ENCODE data around the gene CCDC182.

DNA sequence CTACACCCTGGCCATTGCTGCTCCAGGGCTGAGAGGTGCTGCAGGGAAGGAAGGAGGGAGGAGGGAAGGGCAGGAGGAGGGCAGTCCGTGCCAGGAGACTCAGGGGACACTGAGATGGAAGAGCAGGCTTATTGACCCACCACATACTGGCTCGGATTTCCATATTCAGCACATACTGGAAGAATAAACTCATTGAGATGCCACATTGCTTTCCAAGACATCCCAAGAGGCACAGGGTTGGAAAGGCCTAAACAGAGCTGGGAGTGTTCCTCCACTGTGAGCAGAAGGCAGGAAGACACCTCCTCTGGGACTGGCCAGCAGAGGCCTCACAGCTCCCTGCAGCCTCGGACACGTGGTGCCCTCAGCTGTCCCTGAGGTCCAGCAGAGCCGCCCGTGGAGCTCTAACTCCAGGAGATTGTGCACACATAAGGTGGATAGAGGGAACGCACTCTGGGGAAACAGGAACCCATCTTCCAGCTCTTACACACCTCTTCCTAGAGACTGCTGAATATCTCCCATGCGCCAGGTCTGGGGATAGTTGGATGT lies 17.4 kb downstream of the CCDC182 start:
- TF ChIP-seq, protein P1, sequence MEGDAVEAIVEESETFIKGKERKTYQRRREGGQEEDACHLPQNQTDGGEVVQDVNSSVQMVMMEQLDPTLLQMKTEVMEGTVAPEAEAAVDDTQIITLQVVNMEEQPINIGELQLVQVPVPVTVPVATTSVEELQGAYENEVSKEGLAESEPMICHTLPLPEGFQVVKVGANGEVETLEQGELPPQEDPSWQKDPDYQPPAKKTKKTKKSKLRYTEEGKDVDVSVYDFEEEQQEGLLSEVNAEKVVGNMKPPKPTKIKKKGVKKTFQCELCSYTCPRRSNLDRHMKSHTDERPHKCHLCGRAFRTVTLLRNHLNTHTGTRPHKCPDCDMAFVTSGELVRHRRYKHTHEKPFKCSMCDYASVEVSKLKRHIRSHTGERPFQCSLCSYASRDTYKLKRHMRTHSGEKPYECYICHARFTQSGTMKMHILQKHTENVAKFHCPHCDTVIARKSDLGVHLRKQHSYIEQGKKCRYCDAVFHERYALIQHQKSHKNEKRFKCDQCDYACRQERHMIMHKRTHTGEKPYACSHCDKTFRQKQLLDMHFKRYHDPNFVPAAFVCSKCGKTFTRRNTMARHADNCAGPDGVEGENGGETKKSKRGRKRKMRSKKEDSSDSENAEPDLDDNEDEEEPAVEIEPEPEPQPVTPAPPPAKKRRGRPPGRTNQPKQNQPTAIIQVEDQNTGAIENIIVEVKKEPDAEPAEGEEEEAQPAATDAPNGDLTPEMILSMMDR (conservative IDR thresholded peaks at IDR 0.05; ENCODE audit: low read depth in 2 of 2): no peak
- TF ChIP-seq JUNB (IDR thresholded peaks at IDR 0.05; ENCODE audit: unreplicated experiment): no peak
- no peak for TF ChIP-seq EZH2 (IDR thresholded peaks at IDR 0.05; ENCODE audit: low read depth, unreplicated experiment)
- TF ChIP-seq NANOG (IDR thresholded peaks at IDR 0.05; ENCODE audit: borderline replicate concordance): no peak
- no peak for TF ChIP-seq CREB1 (CRISPR knock-in tag; IDR thresholded peaks at IDR 0.05; ENCODE audit: low read depth)
- TF ChIP-seq POLR2AphosphoS5 (IDR thresholded peaks at IDR 0.05; ENCODE audit: low read depth): no peak
- TF ChIP-seq ZNF114 (CRISPR knock-in tag; IDR thresholded peaks at IDR 0.05): no peak
- TF ChIP-seq, protein P2, sequence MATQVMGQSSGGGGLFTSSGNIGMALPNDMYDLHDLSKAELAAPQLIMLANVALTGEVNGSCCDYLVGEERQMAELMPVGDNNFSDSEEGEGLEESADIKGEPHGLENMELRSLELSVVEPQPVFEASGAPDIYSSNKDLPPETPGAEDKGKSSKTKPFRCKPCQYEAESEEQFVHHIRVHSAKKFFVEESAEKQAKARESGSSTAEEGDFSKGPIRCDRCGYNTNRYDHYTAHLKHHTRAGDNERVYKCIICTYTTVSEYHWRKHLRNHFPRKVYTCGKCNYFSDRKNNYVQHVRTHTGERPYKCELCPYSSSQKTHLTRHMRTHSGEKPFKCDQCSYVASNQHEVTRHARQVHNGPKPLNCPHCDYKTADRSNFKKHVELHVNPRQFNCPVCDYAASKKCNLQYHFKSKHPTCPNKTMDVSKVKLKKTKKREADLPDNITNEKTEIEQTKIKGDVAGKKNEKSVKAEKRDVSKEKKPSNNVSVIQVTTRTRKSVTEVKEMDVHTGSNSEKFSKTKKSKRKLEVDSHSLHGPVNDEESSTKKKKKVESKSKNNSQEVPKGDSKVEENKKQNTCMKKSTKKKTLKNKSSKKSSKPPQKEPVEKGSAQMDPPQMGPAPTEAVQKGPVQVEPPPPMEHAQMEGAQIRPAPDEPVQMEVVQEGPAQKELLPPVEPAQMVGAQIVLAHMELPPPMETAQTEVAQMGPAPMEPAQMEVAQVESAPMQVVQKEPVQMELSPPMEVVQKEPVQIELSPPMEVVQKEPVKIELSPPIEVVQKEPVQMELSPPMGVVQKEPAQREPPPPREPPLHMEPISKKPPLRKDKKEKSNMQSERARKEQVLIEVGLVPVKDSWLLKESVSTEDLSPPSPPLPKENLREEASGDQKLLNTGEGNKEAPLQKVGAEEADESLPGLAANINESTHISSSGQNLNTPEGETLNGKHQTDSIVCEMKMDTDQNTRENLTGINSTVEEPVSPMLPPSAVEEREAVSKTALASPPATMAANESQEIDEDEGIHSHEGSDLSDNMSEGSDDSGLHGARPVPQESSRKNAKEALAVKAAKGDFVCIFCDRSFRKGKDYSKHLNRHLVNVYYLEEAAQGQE (IDR thresholded peaks at IDR 0.05; ENCODE audit: unreplicated experiment): no peak
- TF ChIP-seq EZH2phosphoT487 (IDR thresholded peaks at IDR 0.05; ENCODE audit: unreplicated experiment): no peak
- TF ChIP-seq ZNF331 (CRISPR knock-in tag; IDR thresholded peaks at IDR 0.05; ENCODE audit: low read depth): no peak
- TF ChIP-seq, protein P3, sequence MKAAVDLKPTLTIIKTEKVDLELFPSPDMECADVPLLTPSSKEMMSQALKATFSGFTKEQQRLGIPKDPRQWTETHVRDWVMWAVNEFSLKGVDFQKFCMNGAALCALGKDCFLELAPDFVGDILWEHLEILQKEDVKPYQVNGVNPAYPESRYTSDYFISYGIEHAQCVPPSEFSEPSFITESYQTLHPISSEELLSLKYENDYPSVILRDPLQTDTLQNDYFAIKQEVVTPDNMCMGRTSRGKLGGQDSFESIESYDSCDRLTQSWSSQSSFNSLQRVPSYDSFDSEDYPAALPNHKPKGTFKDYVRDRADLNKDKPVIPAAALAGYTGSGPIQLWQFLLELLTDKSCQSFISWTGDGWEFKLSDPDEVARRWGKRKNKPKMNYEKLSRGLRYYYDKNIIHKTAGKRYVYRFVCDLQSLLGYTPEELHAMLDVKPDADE (IDR thresholded peaks at IDR 0.05): no peak
- TF ChIP-seq, protein P4, sequence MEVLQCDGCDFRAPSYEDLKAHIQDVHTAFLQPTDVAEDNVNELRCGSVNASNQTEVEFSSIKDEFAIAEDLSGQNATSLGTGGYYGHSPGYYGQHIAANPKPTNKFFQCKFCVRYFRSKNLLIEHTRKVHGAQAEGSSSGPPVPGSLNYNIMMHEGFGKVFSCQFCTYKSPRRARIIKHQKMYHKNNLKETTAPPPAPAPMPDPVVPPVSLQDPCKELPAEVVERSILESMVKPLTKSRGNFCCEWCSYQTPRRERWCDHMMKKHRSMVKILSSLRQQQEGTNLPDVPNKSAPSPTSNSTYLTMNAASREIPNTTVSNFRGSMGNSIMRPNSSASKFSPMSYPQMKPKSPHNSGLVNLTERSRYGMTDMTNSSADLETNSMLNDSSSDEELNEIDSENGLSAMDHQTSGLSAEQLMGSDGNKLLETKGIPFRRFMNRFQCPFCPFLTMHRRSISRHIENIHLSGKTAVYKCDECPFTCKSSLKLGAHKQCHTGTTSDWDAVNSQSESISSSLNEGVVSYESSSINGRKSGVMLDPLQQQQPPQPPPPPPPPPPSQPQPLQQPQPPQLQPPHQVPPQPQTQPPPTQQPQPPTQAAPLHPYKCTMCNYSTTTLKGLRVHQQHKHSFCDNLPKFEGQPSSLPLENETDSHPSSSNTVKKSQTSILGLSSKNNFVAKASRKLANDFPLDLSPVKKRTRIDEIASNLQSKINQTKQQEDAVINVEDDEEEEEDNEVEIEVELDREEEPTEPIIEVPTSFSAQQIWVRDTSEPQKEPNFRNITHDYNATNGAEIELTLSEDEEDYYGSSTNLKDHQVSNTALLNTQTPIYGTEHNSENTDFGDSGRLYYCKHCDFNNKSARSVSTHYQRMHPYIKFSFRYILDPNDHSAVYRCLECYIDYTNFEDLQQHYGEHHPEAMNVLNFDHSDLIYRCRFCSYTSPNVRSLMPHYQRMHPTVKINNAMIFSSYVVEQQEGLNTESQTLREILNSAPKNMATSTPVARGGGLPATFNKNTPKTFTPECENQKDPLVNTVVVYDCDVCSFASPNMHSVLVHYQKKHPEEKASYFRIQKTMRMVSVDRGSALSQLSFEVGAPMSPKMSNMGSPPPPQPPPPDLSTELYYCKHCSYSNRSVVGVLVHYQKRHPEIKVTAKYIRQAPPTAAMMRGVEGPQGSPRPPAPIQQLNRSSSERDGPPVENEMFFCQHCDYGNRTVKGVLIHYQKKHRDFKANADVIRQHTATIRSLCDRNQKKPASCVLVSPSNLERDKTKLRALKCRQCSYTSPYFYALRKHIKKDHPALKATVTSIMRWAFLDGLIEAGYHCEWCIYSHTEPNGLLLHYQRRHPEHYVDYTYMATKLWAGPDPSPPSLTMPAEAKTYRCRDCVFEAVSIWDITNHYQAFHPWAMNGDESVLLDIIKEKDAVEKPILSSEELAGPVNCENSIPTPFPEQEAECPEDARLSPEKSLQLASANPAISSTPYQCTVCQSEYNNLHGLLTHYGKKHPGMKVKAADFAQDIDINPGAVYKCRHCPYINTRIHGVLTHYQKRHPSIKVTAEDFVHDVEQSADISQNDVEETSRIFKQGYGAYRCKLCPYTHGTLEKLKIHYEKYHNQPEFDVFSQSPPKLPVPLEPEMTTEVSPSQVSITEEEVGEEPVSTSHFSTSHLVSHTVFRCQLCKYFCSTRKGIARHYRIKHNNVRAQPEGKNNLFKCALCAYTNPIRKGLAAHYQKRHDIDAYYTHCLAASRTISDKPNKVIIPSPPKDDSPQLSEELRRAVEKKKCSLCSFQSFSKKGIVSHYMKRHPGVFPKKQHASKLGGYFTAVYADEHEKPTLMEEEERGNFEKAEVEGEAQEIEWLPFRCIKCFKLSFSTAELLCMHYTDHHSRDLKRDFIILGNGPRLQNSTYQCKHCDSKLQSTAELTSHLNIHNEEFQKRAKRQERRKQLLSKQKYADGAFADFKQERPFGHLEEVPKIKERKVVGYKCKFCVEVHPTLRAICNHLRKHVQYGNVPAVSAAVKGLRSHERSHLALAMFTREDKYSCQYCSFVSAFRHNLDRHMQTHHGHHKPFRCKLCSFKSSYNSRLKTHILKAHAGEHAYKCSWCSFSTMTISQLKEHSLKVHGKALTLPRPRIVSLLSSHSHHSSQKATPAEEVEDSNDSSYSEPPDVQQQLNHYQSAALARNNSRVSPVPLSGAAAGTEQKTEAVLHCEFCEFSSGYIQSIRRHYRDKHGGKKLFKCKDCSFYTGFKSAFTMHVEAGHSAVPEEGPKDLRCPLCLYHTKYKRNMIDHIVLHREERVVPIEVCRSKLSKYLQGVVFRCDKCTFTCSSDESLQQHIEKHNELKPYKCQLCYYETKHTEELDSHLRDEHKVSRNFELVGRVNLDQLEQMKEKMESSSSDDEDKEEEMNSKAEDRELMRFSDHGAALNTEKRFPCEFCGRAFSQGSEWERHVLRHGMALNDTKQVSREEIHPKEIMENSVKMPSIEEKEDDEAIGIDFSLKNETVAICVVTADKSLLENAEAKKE (CRISPR knock-in tag; IDR thresholded peaks at IDR 0.05): no peak
